Dendritic cell treated with granulocyte-macrophage colony-stimulating factor and Interleukin-4, amounts not matched to agents 40 ng/mL and 50 ng/mL, for 4 days (primary cell): Measurements from ENCODE around the gene CYB5R4.

Source experiments
- H3K27ac Mint-ChIP-seq: one replicate; pipeline ENCODE4 v1.8.0; 2022; ENCODE audit warnings: mild to moderate bottlenecking, mixed read lengths
- H3K27me3 Mint-ChIP-seq: one replicate; pipeline ENCODE4 v1.8.0; 2022; ENCODE audit warnings: mild to moderate bottlenecking, mixed read lengths
- H3K36me3 Mint-ChIP-seq: one replicate; pipeline ENCODE4 v1.8.0; 2022; ENCODE audit warnings: low read depth, mixed read lengths
- H3K4me1 Mint-ChIP-seq: one replicate; pipeline ENCODE4 v1.8.0; 2022; ENCODE audit warnings: low read depth, mixed read lengths
- H3K4me3 Mint-ChIP-seq: one replicate; pipeline ENCODE4 v1.8.0; 2022; ENCODE audit warnings: mild to moderate bottlenecking, moderate library complexity, mixed read lengths
- H3K9me3 Mint-ChIP-seq: one replicate; pipeline ENCODE4 v1.8.0; 2022; ENCODE audit warnings: mixed read lengths
- intact Hi-C: fragments of 100-400 bp; cut with micrococcal nuclease; formaldehyde crosslinking; loops from one replicate; pipeline ENCODE4 v1.15.0; 2022

Gene CYB5R4

DNA sequence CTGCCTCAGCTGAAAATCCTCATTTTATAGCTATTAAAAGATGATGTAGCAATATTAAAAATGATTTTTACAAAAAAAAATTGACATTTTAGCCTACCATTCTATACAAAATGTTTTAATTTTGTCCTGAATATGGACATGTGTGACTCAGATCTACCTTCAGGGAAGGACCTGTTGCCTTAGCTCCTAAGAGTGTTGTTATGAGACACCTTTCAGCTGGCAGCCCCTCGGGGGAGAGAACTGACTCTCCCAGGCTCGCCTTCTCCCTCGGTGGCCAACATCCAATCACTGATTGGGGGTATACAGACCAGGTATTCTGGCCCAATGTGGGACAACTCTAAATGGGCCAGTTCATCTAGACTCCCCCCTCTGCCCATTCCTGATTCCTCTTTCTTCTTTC lies 141.6 kb downstream of the CYB5R4 start:
- H3K27ac Mint-ChIP-seq, result no peak overlapping the region
- H3K27me3 Mint-ChIP-seq, result no peaks in the 10 kb centered on the region
- no peaks in the 10 kb centered on the region for H3K36me3 Mint-ChIP-seq
- intact Hi-C loops, result no loop called here
- no peak overlapping the region for H3K4me3 Mint-ChIP-seq
- no peaks in the 10 kb centered on the region for H3K4me1 Mint-ChIP-seq
- H3K9me3 Mint-ChIP-seq, result peaks cover 2% of the 10 kb centered on the region

DNA sequence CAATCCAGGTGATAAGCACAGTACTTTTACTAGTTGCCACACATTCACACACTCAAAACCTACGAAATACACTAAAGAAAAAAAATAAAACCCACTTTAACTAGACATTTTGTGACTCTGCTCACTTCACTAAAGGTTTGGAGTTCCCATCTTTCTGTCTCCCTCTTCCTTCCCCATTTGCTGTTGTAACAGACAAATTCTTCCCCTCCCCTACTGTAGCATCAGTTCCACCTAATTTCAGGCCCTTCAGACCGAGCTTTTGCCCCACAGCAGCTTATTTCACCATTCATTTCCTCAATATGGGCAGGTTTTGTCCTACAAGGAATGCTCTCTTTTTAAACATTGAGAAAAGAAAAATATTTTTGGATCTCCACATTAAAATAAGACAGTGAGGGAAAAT lies 142.7 kb downstream of the CYB5R4 start:
- Mint-ChIP-seq H3K4me1 (no peaks in the 10 kb centered on the region), H3K27ac (no peak overlapping the region), H3K9me3 (no peaks in the 10 kb centered on the region), H3K4me3 (no peak overlapping the region), H3K36me3 (no peaks in the 10 kb centered on the region), H3K27me3 (no peaks in the 10 kb centered on the region)
- intact Hi-C loops, result no loop called here

DNA sequence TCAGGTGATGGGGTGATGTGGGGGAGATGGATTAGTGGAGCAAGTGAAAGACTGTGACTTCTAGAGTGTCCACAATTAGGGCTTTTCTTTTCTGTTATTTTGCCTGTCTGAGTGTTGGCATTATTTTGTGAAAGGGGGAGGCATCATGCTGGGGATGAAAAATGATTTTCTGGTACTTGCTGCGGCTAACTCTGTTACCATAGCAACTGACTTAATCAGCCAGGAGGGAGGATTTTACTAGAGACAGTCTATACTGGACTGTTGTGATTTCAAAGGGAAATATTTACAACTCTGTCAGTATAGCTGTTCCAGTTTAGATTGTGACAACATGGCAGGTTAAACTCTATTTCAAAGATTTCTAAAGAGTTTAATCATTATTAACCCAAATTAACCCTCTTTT lies 143.6 kb downstream of the CYB5R4 start:
- intact Hi-C loops, result no loop called here
- no peaks in the 10 kb centered on the region for H3K4me1 Mint-ChIP-seq
- H3K27ac Mint-ChIP-seq, result no peak overlapping the region
- no peaks in the 10 kb centered on the region for H3K36me3 Mint-ChIP-seq
- no peaks in the 10 kb centered on the region for H3K9me3 Mint-ChIP-seq
- H3K27me3 Mint-ChIP-seq, result no peaks in the 10 kb centered on the region
- H3K4me3 Mint-ChIP-seq, result no peak overlapping the region

DNA sequence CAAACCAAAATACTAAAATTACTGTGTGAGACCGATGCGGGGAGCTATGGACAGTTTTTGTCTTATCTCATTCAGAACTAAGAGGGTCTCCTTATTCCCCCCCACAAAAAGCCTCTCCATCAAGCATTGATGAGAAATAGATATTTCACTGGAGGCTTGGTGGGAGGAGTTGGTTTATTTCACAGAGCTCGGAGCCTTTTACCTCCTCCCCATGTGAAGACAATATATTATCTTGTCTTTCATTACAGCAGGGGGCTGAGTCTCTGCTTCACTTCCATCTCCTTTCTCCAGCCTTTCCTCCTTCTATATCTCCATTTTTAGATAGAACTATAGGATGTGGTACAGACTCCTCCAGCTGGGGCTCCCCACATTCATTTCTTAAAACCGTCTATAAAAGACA lies 144.2 kb downstream of the CYB5R4 start:
- H3K9me3 Mint-ChIP-seq, result no peaks in the 10 kb centered on the region
- no peak overlapping the region for H3K4me3 Mint-ChIP-seq
- H3K27me3 Mint-ChIP-seq, result no peaks in the 10 kb centered on the region
- no peaks in the 10 kb centered on the region for H3K4me1 Mint-ChIP-seq
- intact Hi-C loops, result no loop called here
- H3K36me3 Mint-ChIP-seq, result no peaks in the 10 kb centered on the region
- no peak overlapping the region for H3K27ac Mint-ChIP-seq

DNA sequence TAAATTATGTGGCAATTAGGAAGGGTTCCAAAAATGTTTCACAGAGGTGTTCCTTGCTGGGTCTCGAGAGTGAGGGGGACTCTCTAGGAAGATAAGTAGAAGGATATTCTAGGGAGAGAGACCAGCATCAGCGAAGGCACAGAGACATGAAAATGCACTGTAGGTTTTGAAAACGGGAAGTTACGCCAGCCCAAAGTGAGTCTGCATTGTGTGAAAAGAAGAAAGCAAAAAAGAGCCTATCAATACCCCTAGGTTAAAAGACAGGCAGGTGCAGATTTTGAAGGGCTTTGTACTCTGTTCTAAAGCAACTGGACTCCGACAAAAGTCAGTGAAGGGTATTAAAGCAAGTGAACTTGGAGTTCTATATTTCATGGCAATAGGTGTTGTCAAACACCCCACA lies 148.4 kb downstream of the CYB5R4 start:
- H3K4me3 Mint-ChIP-seq, result no peak overlapping the region
- no peaks in the 10 kb centered on the region for H3K27me3 Mint-ChIP-seq
- H3K9me3 Mint-ChIP-seq, result no peaks in the 10 kb centered on the region
- no peaks in the 10 kb centered on the region for H3K36me3 Mint-ChIP-seq
- no peaks in the 10 kb centered on the region for H3K4me1 Mint-ChIP-seq
- no peak overlapping the region for H3K27ac Mint-ChIP-seq
- intact Hi-C loops, result no loop called here

DNA sequence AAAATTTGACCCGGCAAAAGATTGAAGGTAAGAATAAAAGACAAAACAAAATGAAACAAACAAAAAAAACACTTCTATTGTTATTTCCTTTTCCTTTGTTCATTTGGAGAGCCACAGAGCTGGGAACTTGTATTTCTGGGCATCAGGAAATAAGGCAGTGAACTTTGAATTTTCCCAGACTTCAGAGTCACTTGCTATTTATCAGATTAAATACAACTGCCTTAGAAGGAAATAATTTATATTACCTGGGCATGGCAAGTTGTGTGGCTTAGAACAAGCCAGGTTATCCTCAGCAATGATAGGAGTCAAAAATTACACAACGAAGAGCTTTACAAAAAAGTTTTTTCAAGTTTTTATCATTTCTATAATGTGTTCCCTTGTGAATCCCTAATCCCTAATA lies 153.9 kb downstream of the CYB5R4 start:
- no peaks in the 10 kb centered on the region for H3K36me3 Mint-ChIP-seq
- H3K27me3 Mint-ChIP-seq, result no peaks in the 10 kb centered on the region
- H3K4me1 Mint-ChIP-seq, result no peaks in the 10 kb centered on the region
- no peak overlapping the region for H3K27ac Mint-ChIP-seq
- no peak overlapping the region for H3K4me3 Mint-ChIP-seq
- intact Hi-C loops, result no loop called here
- no peaks in the 10 kb centered on the region for H3K9me3 Mint-ChIP-seq

DNA sequence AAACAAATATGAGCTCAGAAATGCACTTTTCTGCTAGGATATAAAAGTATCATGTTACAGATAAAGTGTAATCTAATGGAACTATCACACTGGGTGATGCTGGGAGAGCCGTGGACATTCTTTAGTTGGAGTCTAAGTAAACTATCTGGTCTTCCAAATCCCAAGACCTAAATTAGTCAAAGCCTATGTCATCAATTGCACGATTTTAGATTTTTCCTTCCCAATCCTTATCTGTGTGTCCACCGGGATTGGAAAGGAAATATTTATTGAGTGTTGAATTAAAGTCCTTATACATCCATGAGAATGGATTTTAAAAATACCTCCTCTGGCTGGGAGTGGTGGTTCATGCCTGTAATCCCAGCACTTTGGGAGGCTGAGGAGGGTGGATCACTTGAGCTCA lies 154.4 kb downstream of the CYB5R4 start:
- Mint-ChIP-seq H3K9me3 (no peaks in the 10 kb centered on the region), H3K27me3 (no peaks in the 10 kb centered on the region), H3K27ac (no peak overlapping the region), H3K4me1 (no peaks in the 10 kb centered on the region), H3K4me3 (no peak overlapping the region), H3K36me3 (no peaks in the 10 kb centered on the region)
- intact Hi-C loops, result no loop called here

DNA sequence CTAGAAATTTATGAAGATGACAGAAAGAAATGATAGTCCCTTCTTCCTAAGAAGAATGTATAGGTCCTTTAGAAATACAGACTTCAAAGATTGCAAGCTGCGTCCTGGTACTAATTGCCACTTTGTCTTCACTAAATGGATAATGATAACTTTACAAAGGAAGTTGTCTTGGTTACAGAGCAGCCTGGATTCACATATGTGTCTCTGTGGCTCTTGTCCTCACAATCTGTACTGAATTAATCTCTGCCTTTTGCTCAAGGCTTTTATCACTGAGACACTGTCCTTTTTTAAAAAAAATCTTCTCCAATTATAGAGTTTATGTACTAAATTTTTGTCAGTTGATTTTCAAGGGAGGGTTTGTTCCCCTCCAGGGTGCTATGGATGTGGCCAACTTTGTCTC lies 156.5 kb downstream of the CYB5R4 start:
- Mint-ChIP-seq H3K27me3 (no peaks in the 10 kb centered on the region), H3K4me1 (no peaks in the 10 kb centered on the region), H3K27ac (no peak overlapping the region), H3K9me3 (no peaks in the 10 kb centered on the region), H3K4me3 (no peak overlapping the region), H3K36me3 (no peaks in the 10 kb centered on the region)
- intact Hi-C loops, result no loop called here
